ENCODE measurements around the gene SLC32A1.

GRCh38 chr20:38692436-38693411 is 31.6 kb upstream of the SLC32A1 start:
- TF ChIP-seq CTCF (conservative IDR thresholded peaks at IDR 0.05 in 1 of 2, IDR thresholded peaks at IDR 0.05 in 1 of 2; ENCODE audit: low read depth in 1 of 2, low read length in 2 of 2): no peak
- no peak for TF ChIP-seq EZH2 (IDR thresholded peaks at IDR 0.05; ENCODE audit: low read length, missing control alignments)

Measured in fibroblast of lung (primary cell).